H9 (cell line): ENCODE results near the gene PCSK2. TPM values are rescaled to one million over a fixed set of nuclear protein-coding genes. Genes with fewer than 3 reads are reported as not detected.

ENCODE experiments used
- DNase-seq: peaks from one replicate; pipeline ENCODE4 v3.0.0-alpha.2; 2017
- H2AFZ ChIP-seq: one replicate; pipeline ENCODE4 v1.6.1; 2013; ENCODE audit warnings: mild to moderate bottlenecking, low read length, control low read depth, moderate library complexity
- H2AK5ac ChIP-seq: 2 replicates; pipeline ENCODE4 v1.6.1; 2013; ENCODE audit warnings: low read length, control low read depth, mixed read lengths; ENCODE audit not compliant: insufficient read length
- H2BK120ac ChIP-seq: one replicate; pipeline ENCODE4 v1.6.1; 2013; ENCODE audit warnings: low read depth, mild to moderate bottlenecking, low read length, control low read depth, inconsistent platforms; ENCODE audit not compliant: poor library complexity, severe bottlenecking
- H2BK12ac ChIP-seq: 2 replicates; pipeline ENCODE4 v1.6.1; 2013; ENCODE audit warnings: low read length, control low read depth, mixed read lengths, low read depth; ENCODE audit not compliant: insufficient read length
- H2BK15ac ChIP-seq: 2 replicates; pipeline ENCODE4 v1.6.1; 2013; ENCODE audit warnings: low read depth, low read length, control low read depth
- H2BK20ac ChIP-seq: one replicate; pipeline ENCODE4 v1.6.1; 2013; ENCODE audit warnings: low read depth, mild to moderate bottlenecking, low read length, control low read depth, inconsistent platforms; ENCODE audit not compliant: poor library complexity, severe bottlenecking
- H2BK5ac ChIP-seq: 2 replicates; pipeline ENCODE4 v1.6.1; 2013; ENCODE audit warnings: low read length, control low read depth, mixed read lengths; ENCODE audit not compliant: insufficient read length
- H3K14ac ChIP-seq: 2 replicates; pipeline ENCODE4 v1.6.1; 2013; ENCODE audit warnings: low read length, control low read depth; ENCODE audit not compliant: insufficient read depth
- H3K18ac ChIP-seq: 2 replicates; pipeline ENCODE4 v1.6.1; 2013; ENCODE audit warnings: low read depth, mild to moderate bottlenecking, mixed read lengths, low read length, control low read depth; ENCODE audit not compliant: insufficient read length
- H3K23ac ChIP-seq: 2 replicates; pipeline ENCODE4 v1.6.1; 2013; ENCODE audit warnings: low read length, control low read depth, mixed read lengths, low read depth; ENCODE audit not compliant: insufficient read length
- H3K23me2 ChIP-seq: 2 replicates; pipeline ENCODE4 v1.6.1; 2013; ENCODE audit warnings: low read depth, mild to moderate bottlenecking, mixed read lengths, low read length, control low read depth; ENCODE audit not compliant: insufficient read length, poor library complexity, severe bottlenecking
- H3K27ac ChIP-seq: 2 replicates; pipeline ENCODE4 v1.5.1; 2013; ENCODE audit warnings: low read length, control low read depth, mixed read lengths, low read depth; ENCODE audit not compliant: insufficient read length
- H3K27me3 ChIP-seq: 2 replicates; pipeline ENCODE4 v1.6.1; 2013; ENCODE audit warnings: low read length, control low read depth, inconsistent platforms; ENCODE audit not compliant: insufficient read depth
- H3K4ac ChIP-seq: 2 replicates; pipeline ENCODE4 v1.6.1; 2013; ENCODE audit warnings: low read depth, mild to moderate bottlenecking, control low read depth, inconsistent platforms, low read length, moderate library complexity
- H3K4me1 ChIP-seq: 2 replicates; pipeline ENCODE4 v1.6.1; 2013; ENCODE audit warnings: low read length, control low read depth, inconsistent platforms; ENCODE audit not compliant: insufficient read depth
- H3K4me2 ChIP-seq: 2 replicates; pipeline ENCODE4 v1.6.1; 2013; ENCODE audit warnings: low read length, control low read depth, mixed read lengths; ENCODE audit not compliant: insufficient read length, insufficient read depth
- H3K56ac ChIP-seq: 2 replicates; pipeline ENCODE4 v1.6.1; 2013; ENCODE audit warnings: low read depth, mild to moderate bottlenecking, mixed read lengths, low read length, control low read depth; ENCODE audit not compliant: insufficient read length
- H3K79me1 ChIP-seq: 2 replicates; pipeline ENCODE4 v1.6.1; 2013; ENCODE audit warnings: low read depth, mild to moderate bottlenecking, moderate library complexity, low read length, control low read depth, inconsistent platforms; ENCODE audit not compliant: insufficient read depth, poor library complexity, severe bottlenecking
- H3K79me2 ChIP-seq: 2 replicates; pipeline ENCODE4 v1.6.1; 2013; ENCODE audit warnings: low read length, control low read depth, inconsistent platforms; ENCODE audit not compliant: insufficient read depth
- H3K9ac ChIP-seq: 2 replicates; pipeline ENCODE4 v1.6.1; 2013; ENCODE audit warnings: low read length, control low read depth, mixed read lengths; ENCODE audit not compliant: insufficient read length; ENCODE audit errors: extremely low read depth
- H3K9me3 ChIP-seq: one replicate; pipeline ENCODE4 v1.6.1; 2013; ENCODE audit warnings: low read depth, low read length, inconsistent platforms; ENCODE audit not compliant: control insufficient read depth
- H3T11ph ChIP-seq: one replicate; pipeline ENCODE4 v1.6.1; 2013; ENCODE audit warnings: mild to moderate bottlenecking, low read length, control low read depth, inconsistent platforms
- H4K20me1 ChIP-seq: one replicate; pipeline ENCODE4 v1.6.1; 2013; ENCODE audit not compliant: control insufficient read depth, insufficient read length, insufficient read depth
- H4K5ac ChIP-seq: 2 replicates; pipeline ENCODE4 v1.6.1; 2013; ENCODE audit warnings: low read depth, mild to moderate bottlenecking, mixed read lengths, low read length, control low read depth; ENCODE audit not compliant: insufficient read length
- H4K8ac ChIP-seq: replicated peaks from 2 replicates; pipeline ENCODE4 v1.6.1; 2013; ENCODE audit warnings: low read length, control low read depth, mixed read lengths, low read depth; ENCODE audit not compliant: insufficient read length
- H4K91ac ChIP-seq: 2 replicates; pipeline ENCODE4 v1.6.1; 2013; ENCODE audit warnings: low read depth, mild to moderate bottlenecking, moderate library complexity, mixed read lengths, low read length, control low read depth; ENCODE audit not compliant: insufficient read length
- H3K27ac Mint-ChIP-seq, 3 experiments: 2 replicates in 2 of 3; 3 replicates in 1 of 3; pipeline ENCODE4 v1.8.0; 2020 to 2021; ENCODE audit warnings: mixed read lengths in 3 of 3, mild to moderate bottlenecking in 1 of 3, moderate library complexity in 1 of 3
- H3K27me3 Mint-ChIP-seq: 2 replicates; pipeline ENCODE4 v1.8.0; 2021; ENCODE audit warnings: low read depth, mild to moderate bottlenecking, moderate library complexity, mixed read lengths
- H3K36me3 Mint-ChIP-seq, 3 experiments: 2 replicates in 2 of 3; 3 replicates in 1 of 3; pipeline ENCODE4 v1.8.0; 2020 to 2021; ENCODE audit warnings: low read depth in 3 of 3, mixed read lengths in 3 of 3; ENCODE audit not compliant: insufficient read depth in 1 of 3
- H3K4me1 Mint-ChIP-seq, 2 experiments: 2 replicates each; pipeline ENCODE4 v1.8.0; 2020; ENCODE audit warnings: mixed read lengths in 2 of 2
- H3K4me3 Mint-ChIP-seq, 2 experiments: 2 replicates in 1 of 2; 3 replicates in 1 of 2; pipeline ENCODE4 v1.8.0; 2020 to 2021; ENCODE audit warnings: mild to moderate bottlenecking in 2 of 2, mixed read lengths in 2 of 2, moderate library complexity in 1 of 2
- H3K9me3 Mint-ChIP-seq, 2 experiments: 2 replicates in 1 of 2; 3 replicates in 1 of 2; pipeline ENCODE4 v1.8.0; 2020; ENCODE audit warnings: mild to moderate bottlenecking in 2 of 2, mixed read lengths in 2 of 2, moderate library complexity in 1 of 2
- CTCF ChIP-seq: fragments of 200-600 bp; sonication (generic); conservative IDR thresholded peaks from 3 replicates; pipeline ENCODE4 v1.8.0; 2021; ENCODE audit warnings: antibody characterized with exemption, mild to moderate bottlenecking
- WGBS: extraction: QIAGEN DNeasy Blood & Tissue Kit; methylation state at CpG from one replicate; pipeline ENCODE4 v1.1.7; 2013; ENCODE audit warnings: missing lambda C conversion rate, low lambda C conversion rate, mixed read lengths; ENCODE audit not compliant: insufficient read length; ENCODE audit errors: extremely low coverage; 5-methylcytosine and 5-hydroxymethylcytosine counted together
- total RNA-seq: library from RNA; stranded (reverse); gene quantifications from 2 replicates; pipeline ENCODE4 v1.2.1, GENCODE V29; 2021

The PCSK2 gene
- total RNA-seq, 1 experiment from 2014 or later = 2.8 TPM

GRCh38 chr20:17376031-17376430 lies 149.2 kb downstream of the PCSK2 start:
- Histone ChIP-seq H3K79me2 (no peaks in the 10 kb centered on the region), H3T11ph (no peak overlapping the region), H2AK5ac (no peak overlapping the region), H2BK120ac (no peak overlapping the region), H3K9me3 (no peaks in the 10 kb centered on the region), H3K23me2 (no peaks in the 10 kb centered on the region), H3K9ac (no peak overlapping the region), H3K4me2 (no peak overlapping the region), H3K4me1 (no peaks in the 10 kb centered on the region), H2BK15ac (no peak overlapping the region), H2AFZ (no peak overlapping the region), H4K8ac (no peak overlapping the region), H4K20me1 (no peaks in the 10 kb centered on the region), H2BK20ac (no peak overlapping the region), H3K4ac (no peak overlapping the region), H3K23ac (no peak overlapping the region), H2BK12ac (no peak overlapping the region), H4K91ac (no peak overlapping the region), H3K18ac (no peak overlapping the region), H3K14ac (no peak overlapping the region), H4K5ac (no peak overlapping the region), H3K56ac (no peak overlapping the region), H3K27me3 (no peaks in the 10 kb centered on the region), H2BK5ac (no peak overlapping the region), H3K79me1 (no peaks in the 10 kb centered on the region), H3K27ac (no peak overlapping the region)
- H3K4me1 Mint-ChIP-seq = peaks cover 5 to 9% of the 10 kb centered on the region in 2 experiments
- H3K4me3 Mint-ChIP-seq = no peak overlapping the region
- no peaks in the 10 kb centered on the region for H3K9me3 Mint-ChIP-seq
- no CpG with 5 or more reads among the region's 5 CpGs for WGBS
- no peaks in the 10 kb centered on the region for H3K36me3 Mint-ChIP-seq
- TF ChIP-seq CTCF = no peak
- DNase-seq = no peak
- no peak overlapping the region; a peak in 1 of 7 replicates for H3K27ac Mint-ChIP-seq
- H3K27me3 Mint-ChIP-seq = no peaks in the 10 kb centered on the region; the same call in 1 of the 2 replicates
